Bone marrow (tissue), 2 donors: ENCODE data around the gene TBC1D5.

Source experiments
- DNase-seq, 2 donors: peaks; one replicate each; lab custom pipeline; 2025; lab: John Stamatoyannopoulos, UW

The TBC1D5 gene

GRCh38 chr3:17231537-17232261, 510.7 kb downstream of the TBC1D5 start:
- DNase-seq: peak in 1 of 2 donors; percentile 1

GRCh38 chr3:17227472-17227871, 515.0 kb downstream of the TBC1D5 start:
- DNase-seq: no peak

GRCh38 chr3:17221529-17221928, 520.9 kb downstream of the TBC1D5 start:
- DNase-seq: no peak

- no peak for DNase-seq
Measured at GRCh38 chr3:17219593-17219992, 522.8 kb downstream of the TBC1D5 start.

- DNase-seq: no peak
Measured at GRCh38 chr3:17218587-17218986, 523.8 kb downstream of the TBC1D5 start.

- DNase-seq: no peak
Measured at GRCh38 chr3:17217588-17217987, 524.8 kb downstream of the TBC1D5 start.

- no peak for DNase-seq
Measured at GRCh38 chr3:17213102-17213501, 529.3 kb downstream of the TBC1D5 start.

- no peak for DNase-seq
Measured at GRCh38 chr3:17207979-17208378, 534.5 kb downstream of the TBC1D5 start.

GRCh38 chr3:17207019-17207418, 535.4 kb downstream of the TBC1D5 start:
- no peak for DNase-seq

- DNase-seq: no peak
Measured at GRCh38 chr3:17204049-17204650, 538.3 kb downstream of the TBC1D5 start.

- no peak for DNase-seq
Measured at GRCh38 chr3:17201538-17201937, 540.9 kb downstream of the TBC1D5 start.

- DNase-seq: no peak
Measured at GRCh38 chr3:17195856-17196604, 546.4 kb downstream of the TBC1D5 start.

- DNase-seq: no peak
Measured at GRCh38 chr3:17195192-17195611, 547.2 kb downstream of the TBC1D5 start.

GRCh38 chr3:17194116-17194515, 548.3 kb downstream of the TBC1D5 start:
- DNase-seq: no peak

GRCh38 chr3:17192995-17193394, 549.4 kb downstream of the TBC1D5 start:
- DNase-seq: no peak

GRCh38 chr3:17190353-17191078, 551.9 kb downstream of the TBC1D5 start:
- peak in 1 of 2 donors; percentile 37 for DNase-seq

- DNase-seq: no peak
Measured at GRCh38 chr3:17188378-17188777, 554.1 kb downstream of the TBC1D5 start.

- DNase-seq: no peak
Measured at GRCh38 chr3:17187589-17188184, 554.7 kb downstream of the TBC1D5 start.

- no peak for DNase-seq
Measured at GRCh38 chr3:17183951-17184550, 558.4 kb downstream of the TBC1D5 start.

- DNase-seq: no peak
Measured at GRCh38 chr3:17182166-17182565, 560.3 kb downstream of the TBC1D5 start.

GRCh38 chr3:17181413-17181907, 561.0 kb downstream of the TBC1D5 start:
- no peak for DNase-seq
